NCI-H2081 treated with DMSO at 0.1 percent for 48 hours (cell line): ENCODE results near the gene KCNG2.
"Not testable (repeated sequence)": the region's sequence is repeated elsewhere in the genome, so short reads cannot be mapped to it uniquely, and the experiment has no call there.

ENCODE experiments used
- DNase-seq: peaks from one replicate; lab custom pipeline; 2025; lab: John Stamatoyannopoulos, UW

The KCNG2 gene

GRCh38 chr18:79855147-79855933 lies 57.6 kb downstream of the KCNG2 start:
- no peak for DNase-seq

DNA sequence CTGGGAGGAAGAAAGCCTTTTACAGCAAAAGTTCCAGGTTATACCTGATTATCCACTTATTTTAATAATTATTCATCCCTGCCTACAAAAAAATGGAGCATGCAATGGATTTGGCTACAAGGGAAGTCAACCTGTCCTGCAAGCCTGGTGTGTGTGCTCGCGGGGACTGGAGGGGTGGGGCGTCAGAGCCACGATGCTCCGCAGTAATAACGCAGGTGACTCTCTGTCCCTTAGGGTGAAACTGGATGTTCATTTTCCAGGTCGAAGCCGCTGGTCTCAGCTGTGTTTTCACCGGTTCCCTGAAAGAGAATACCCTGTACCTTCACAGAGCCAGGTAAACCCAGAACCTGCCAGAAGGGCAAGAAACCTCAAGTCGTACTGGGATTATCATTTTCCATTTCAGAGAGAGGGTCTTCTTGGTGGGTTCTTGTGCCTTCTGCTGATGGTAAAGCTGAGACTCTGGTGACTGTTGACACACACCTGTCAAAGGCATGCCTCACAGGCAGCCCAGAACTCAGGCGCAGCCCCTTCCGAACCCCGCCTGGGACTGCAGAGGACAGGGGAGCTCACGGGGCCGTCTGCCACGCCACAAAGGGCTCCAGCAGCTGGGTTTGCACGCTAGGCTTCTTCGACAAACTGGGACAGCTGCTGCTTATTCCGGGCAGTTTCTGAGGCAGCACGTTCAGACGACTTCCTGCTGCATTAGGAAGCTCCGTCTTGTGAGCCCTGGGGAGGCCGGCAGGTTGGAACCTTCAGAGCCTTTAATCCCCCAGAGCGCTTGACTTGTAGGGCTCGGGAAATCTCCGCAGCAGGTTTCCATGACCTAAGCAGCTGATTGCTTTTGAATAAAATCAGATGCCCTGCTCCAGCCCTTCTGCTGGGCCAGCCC lies 58.6 kb downstream of the KCNG2 start:
- no peak for DNase-seq

GRCh38 chr18:79857082-79857671 lies 59.4 kb downstream of the KCNG2 start:
- DNase-seq, result no peak

- no peak for DNase-seq
Observed at GRCh38 chr18:79859314-79859713, 61.6 kb downstream of the KCNG2 start.

DNA sequence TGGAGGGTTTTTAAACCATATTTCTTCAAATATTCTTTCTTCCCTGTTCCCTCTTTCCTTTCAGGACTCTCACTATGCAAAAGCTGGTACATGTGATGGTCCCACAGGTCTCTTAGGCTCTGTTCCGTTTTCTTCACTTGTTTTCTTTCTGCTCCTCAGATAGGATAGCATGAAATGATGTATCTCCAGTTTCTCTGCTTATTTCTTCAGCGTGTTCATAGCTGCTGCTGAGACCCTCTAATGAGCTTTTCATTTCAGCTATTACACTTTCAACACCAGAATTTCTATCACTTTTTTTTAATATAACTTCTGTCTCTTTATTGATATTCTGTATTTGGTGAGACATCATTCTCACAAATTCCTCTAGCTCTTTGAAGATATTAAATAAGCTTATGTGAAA lies 63.9 kb downstream of the KCNG2 start:
- no peak for DNase-seq

- DNase-seq, result no peak
Observed at GRCh38 chr18:79862562-79862961, 64.8 kb downstream of the KCNG2 start.

- DNase-seq, result no peak
Observed at GRCh38 chr18:79863161-79864005, 65.6 kb downstream of the KCNG2 start.

GRCh38 chr18:79864006-79864725 lies 66.4 kb downstream of the KCNG2 start:
- DNase-seq, result no peak

GRCh38 chr18:79864955-79865354 lies 67.2 kb downstream of the KCNG2 start:
- not testable (repeated sequence) for DNase-seq

- not testable (repeated sequence) for DNase-seq
Observed at GRCh38 chr18:79865951-79866350, 68.2 kb downstream of the KCNG2 start.

GRCh38 chr18:79866889-79867574 lies 69.3 kb downstream of the KCNG2 start:
- no peak for DNase-seq

DNA sequence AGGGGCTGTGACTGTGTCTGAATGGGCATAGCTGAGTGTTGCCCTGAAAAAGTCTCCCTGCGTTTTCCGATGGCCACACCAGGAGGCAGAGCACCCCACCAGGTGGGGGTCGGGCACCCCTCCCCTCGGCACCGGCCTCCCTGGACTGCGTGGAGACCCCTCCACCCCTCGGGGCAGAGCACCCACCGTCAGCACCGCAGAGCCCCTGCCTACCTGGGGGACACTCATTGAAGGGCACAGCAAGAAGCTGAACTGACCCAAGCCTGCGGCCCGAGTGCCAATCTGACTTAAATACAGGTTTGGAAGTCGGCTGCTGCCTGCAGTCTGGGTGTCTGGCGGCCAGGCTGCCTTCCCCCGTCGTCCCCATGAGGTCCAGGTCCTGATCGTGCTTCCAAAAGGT lies 69.9 kb downstream of the KCNG2 start:
- DNase-seq, result no peak

GRCh38 chr18:79868168-79868784 lies 70.5 kb downstream of the KCNG2 start:
- no peak for DNase-seq

GRCh38 chr18:79868811-79869541 lies 71.2 kb downstream of the KCNG2 start:
- DNase-seq, result no peak

DNA sequence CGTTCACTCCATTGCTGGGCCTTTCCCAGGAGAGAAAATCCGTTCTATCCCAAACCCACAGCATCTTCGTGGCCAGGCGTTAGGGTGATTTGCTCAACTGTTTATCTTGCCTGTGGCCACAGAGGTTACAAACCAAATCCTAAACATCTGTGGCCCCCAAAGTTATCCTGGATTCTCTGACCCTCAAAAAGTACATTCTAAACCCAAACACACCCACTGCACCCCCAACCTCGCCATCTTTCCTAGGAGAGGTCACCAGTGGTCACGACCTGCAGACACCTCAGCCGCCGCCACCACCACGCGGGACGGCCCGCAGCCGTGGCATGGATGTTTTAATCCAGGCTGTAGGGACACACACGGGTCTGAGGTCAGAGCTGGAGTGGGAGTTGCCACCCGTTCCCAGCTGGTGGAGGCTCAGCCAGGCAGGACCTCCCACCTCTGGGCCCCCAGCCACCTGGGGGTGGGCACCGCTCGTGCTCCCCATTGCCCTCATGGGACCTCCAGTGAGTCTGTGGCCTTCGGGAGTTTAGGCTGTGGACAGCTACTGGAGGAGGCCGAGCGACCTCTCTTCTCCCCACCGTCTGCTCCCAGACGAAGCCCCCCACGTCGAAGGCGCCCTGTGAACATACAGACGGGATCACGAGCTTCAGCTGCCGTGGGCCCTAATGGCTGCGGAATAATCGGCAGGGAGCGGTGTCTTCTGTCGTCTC lies 72.0 kb downstream of the KCNG2 start:
- DNase-seq, result no peak

DNA sequence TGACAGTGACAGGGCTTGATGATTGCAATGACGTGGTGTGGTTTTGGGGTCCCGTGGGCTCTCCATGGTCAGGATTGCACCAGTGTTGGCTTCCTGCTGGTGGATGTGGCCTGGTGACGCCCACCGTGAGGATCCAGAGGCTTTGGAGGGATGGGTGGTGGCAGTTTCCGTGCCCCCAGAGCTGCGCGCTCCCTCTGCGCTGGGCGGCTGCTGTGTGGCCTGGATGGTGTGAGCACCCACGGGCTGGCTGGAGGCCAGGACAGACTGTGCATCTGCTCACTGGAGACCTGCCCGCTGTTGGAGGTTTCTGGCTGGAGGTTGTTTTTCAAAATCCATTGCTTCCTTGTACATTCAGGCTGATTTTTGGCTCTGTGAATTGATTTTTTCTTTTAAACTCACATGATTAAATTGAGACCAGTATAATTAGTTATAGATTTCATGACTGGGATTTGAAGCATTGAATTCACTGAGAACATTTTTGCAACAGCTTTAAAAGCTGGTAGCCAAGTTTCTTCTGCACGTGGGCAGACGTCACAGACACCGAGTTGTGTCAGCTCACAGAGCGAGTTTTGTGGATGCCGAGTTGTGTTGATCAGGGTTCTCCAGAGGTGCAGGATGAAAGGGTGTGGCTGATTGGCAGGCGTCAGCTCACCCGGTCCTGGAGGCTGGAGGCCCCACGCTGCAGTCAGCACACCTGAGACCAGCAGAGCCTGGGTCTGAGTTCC lies 72.7 kb downstream of the KCNG2 start:
- no peak for DNase-seq

DNA sequence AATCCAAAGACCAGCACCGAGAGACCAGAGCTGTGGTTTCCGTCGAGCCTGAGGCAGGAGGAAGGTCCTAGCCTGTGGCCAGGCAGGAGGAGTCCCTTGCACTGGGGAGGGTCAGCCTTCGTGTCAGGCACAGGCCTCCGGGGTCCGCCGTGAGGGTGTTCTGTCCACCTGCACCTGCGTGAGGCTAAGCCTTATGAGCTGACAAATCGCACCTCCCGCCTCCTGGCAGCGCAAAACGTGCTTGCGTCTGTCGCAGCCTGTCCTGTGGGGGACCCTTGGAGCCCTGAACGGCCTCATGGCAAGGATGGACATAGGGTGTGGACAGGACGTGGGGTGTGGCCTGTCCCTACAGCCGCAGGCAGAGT lies 73.3 kb downstream of the KCNG2 start:
- no peak for DNase-seq

DNA sequence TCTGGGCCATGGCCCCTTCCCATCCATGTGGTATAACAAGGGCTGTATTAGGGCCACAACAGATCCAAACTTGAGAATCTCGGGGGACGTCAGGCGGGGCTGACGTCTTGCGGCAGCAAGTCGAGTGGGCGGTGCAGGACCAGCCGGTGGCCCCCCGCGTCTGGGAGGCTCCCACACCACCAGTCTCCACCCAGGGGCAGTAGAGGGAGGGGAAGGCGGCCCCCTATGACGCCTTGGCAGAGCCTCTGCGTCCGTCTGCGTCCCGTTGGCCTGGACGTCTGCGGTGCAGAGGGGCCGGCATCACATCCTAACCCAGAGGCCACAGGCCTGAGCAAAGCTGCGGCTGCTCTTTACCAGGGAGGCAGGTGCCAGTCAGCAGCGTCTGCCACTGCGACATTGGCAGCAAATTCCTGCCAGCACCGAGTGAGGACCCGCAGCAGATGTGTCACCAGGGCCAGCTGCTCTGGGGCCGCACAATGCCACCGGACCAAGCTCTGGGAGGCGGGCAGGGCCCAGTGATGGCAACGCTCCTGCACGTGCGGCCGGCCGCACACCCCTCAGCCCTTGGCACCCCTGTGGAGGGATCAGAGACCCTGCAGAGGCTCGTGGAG lies 73.8 kb downstream of the KCNG2 start:
- no peak for DNase-seq
